Activated CD8-positive, alpha-beta memory T cell treated with anti-CD3 and anti-CD28 coated beads, Interleukin-2, amount 10 ng/mL, durations not matched to agents 7 days and 5 days (primary cell): ENCODE results near the gene COQ10A. TPM values are rescaled to one million over a fixed set of nuclear protein-coding genes. Genes with fewer than 3 reads are reported as not detected.

Source experiments
- ATAC-seq: fragments of 150-1000 bp; cut with Tn5 transposase; one replicate; pipeline ENCODE4 v1.10.0; 2021; ENCODE audit warnings: moderate library complexity
- CTCF ChIA-PET: fragments of 350-600 bp; sonication (Branson Sonifier 250); formaldehyde crosslinking; loops from one replicate; lab custom pipeline; 2021; ENCODE audit warnings: antibody characterized with exemption; lab: Charles Lee
- DNase-seq: peaks from one replicate; pipeline ENCODE4 v3.0.0-alpha.2; 2020
- H3K27ac Mint-ChIP-seq: one replicate; pipeline ENCODE4 v1.8.0; 2021; ENCODE audit warnings: mild to moderate bottlenecking, mixed read lengths
- H3K27me3 Mint-ChIP-seq: one replicate; pipeline ENCODE4 v1.8.0; 2021; ENCODE audit warnings: mixed read lengths
- H3K36me3 Mint-ChIP-seq: one replicate; pipeline ENCODE4 v1.8.0; 2021; ENCODE audit warnings: mild to moderate bottlenecking, mixed read lengths
- H3K4me1 Mint-ChIP-seq: one replicate; pipeline ENCODE4 v1.8.0; 2021; ENCODE audit warnings: mixed read lengths
- H3K4me3 Mint-ChIP-seq: one replicate; pipeline ENCODE4 v1.8.0; 2021; ENCODE audit warnings: mild to moderate bottlenecking, moderate library complexity, mixed read lengths
- H3K9me3 Mint-ChIP-seq: one replicate; pipeline ENCODE4 v1.8.0; 2022; ENCODE audit warnings: low read depth, mixed read lengths
- total RNA-seq, 2 experiments: library from RNA; stranded (reverse); gene quantifications; one replicate each; pipeline ENCODE4 v1.2.3, GENCODE V29; 2021

The COQ10A gene
- total RNA-seq, 2 experiments from 2014 or later = 16.0 to 17.4 TPM

DNA sequence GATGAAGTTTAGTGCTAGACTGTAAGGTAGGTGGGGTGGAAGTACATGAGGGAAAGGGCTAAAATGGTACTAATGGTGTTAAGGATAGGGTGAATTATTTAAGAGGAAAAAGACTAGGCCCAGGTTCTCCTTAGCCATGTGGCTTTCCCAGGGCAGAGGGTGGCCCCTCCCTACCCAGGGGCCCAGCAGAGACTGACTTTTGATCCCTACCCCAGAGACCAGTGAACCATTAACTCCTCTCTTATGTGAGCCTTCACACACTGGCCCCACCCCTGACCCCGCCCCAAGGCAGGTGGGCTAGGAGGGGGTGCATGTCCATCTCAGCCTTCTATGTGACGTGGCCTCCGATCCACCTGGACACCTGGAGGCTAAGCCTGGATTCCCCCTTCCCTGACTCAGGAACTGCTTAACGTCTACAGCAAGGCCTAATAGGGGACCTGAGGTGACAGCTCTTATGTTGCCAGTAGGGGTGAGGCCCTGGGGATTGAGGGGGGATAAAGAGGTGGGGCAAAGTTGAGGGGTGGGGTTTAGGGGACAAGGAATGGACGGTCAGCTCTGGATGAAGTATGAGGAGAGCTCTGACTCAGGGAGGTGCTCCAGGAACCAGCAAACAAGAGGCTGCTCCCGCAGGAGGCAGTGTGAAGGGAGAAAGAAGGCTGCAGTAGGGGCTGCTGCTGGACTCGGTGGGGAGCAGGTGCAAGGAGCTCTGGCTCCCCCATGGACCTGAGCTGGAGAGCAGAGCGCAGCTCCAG, 36.1 kb upstream of the COQ10A start:
- ATAC-seq = no peak
- H3K36me3 Mint-ChIP-seq = peaks cover 7% of the 10 kb centered on the region

DNA sequence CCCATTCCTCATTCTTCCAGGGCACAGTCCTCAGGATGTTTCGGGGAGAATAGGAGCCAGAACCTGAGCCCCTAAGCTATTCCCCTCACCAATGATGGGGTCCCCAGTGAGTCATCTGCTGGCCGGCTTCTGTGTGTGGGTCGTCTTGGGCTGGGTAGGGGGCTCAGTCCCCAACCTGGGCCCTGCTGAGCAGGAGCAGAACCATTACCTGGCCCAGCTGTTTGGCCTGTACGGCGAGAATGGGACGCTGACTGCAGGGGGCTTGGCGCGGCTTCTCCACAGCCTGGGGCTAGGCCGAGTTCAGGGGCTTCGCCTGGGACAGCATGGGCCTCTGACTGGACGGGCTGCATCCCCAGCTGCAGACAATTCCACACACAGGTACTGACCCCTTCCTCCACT, 35.6 kb upstream of the COQ10A start:
- CTCF ChIA-PET = interaction anchor here (1.7 kb wide), 1 partner anchor 9 kb away, joined by 5 read pairs; the partner anchor contains the start of gene RNF41
- ATAC-seq (no peak), DNase-seq (no peak)
- H3K27me3 Mint-ChIP-seq = no peaks in the 10 kb centered on the region
- peaks cover 2% of the 10 kb centered on the region for H3K4me1 Mint-ChIP-seq
- no peak overlapping the region for H3K4me3 Mint-ChIP-seq
- H3K36me3 Mint-ChIP-seq = peaks cover 4% of the 10 kb centered on the region
- no peak overlapping the region for H3K27ac Mint-ChIP-seq
- no peaks in the 10 kb centered on the region for H3K9me3 Mint-ChIP-seq

More for the DNA sequence above, 36.1 kb upstream of the COQ10A start:
- no peaks in the 10 kb centered on the region for H3K9me3 Mint-ChIP-seq
- peaks cover 6% of the 10 kb centered on the region for H3K4me1 Mint-ChIP-seq
- no peak overlapping the region for H3K4me3 Mint-ChIP-seq
- no peak overlapping the region for H3K27ac Mint-ChIP-seq
- H3K27me3 Mint-ChIP-seq = no peaks in the 10 kb centered on the region
- no peak for DNase-seq
- CTCF ChIA-PET = interaction anchor here (1.7 kb wide), 1 partner anchor 9 kb away, joined by 5 read pairs; the partner anchor contains the start of gene RNF41

DNA sequence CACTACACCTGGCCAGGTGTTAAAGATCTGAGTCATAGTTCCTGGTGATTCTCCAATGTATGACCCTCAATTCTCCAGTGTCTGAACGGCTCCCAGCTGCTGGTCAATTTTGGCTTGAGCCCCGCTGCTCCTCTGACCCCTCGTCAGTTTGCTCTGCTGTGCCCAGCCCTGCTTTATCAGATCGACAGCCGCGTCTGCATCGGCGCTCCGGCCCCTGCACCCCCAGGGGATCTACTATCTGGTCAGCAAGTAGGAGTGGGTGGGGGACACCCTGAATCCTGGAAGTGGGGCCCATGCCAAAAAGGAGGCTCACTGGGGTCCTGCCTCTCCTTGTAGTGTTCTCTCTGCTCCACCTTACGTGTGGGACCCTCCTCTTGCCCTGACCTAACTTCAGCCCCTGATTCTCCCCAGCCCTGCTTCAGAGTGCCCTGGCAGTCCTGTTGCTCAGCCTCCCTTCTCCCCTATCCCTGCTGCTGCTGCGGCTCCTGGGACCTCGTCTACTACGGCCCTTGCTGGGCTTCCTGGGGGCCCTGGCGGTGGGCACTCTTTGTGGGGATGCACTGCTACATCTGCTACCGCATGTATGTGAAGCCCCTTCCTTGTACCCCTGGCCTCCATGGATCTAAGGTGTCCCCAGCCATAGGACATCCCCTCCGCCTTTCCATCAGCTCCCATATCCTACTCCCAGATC, 31.9 kb upstream of the COQ10A start:
- CTCF ChIA-PET = no interaction called here
- ATAC-seq = no peak
- no peak overlapping the region for H3K27ac Mint-ChIP-seq
- no peaks in the 10 kb centered on the region for H3K4me1 Mint-ChIP-seq
- no peaks in the 10 kb centered on the region for H3K36me3 Mint-ChIP-seq
- H3K4me3 Mint-ChIP-seq = no peak overlapping the region
- no peaks in the 10 kb centered on the region for H3K27me3 Mint-ChIP-seq
- no peak for DNase-seq
- H3K9me3 Mint-ChIP-seq = no peaks in the 10 kb centered on the region

DNA sequence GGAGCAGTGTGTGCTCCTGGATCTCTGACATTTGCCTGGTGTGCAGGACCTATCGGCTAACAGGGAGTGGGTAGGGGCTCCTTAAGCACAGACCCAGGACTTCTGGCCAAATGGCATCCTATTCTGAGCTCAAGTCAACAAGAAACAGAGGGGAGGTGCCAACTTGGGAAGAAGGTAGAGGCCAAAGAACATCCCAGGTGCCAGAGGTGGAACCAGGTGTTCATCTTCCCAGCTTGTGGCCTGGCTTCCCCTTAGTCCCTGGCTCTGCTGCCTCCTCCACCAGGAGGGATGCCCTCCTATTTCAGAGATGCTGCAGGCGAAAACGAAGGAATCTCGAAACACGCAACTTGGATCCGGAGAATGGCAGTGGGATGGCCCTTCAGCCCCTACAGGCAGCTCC, 30.7 kb upstream of the COQ10A start:
- ATAC-seq (no peak), DNase-seq (no peak)
- Mint-ChIP-seq H3K27ac (no peak overlapping the region), H3K27me3 (no peaks in the 10 kb centered on the region), H3K36me3 (no peaks in the 10 kb centered on the region), H3K4me1 (no peaks in the 10 kb centered on the region), H3K9me3 (no peaks in the 10 kb centered on the region), H3K4me3 (no peak overlapping the region)
- CTCF ChIA-PET = interaction anchor here (0.7 to 1.6 kb wide), 3 partner anchors 10 to 228 kb away, joined by 4 to 5 read pairs (median 4); partner anchors contain the start of gene RNF41

DNA sequence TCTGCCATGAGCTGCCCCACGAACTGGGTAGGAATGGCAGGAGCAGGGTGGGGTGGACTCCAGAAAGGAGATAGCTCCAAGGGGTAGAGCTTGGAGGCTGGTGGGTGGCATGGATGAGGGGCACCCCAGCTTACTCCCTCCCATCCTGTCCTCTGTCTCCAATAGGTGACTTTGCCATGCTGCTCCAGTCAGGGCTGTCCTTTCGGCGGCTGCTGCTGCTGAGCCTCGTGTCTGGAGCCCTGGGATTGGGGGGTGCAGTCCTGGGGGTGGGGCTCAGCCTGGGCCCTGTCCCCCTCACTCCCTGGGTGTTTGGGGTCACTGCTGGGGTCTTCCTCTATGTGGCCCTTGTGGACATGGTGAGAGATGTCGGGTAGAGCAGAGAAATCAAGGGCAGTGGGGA, 29.8 kb upstream of the COQ10A start:
- H3K36me3 Mint-ChIP-seq = peaks cover 2% of the 10 kb centered on the region
- H3K27ac Mint-ChIP-seq = no peak overlapping the region
- H3K4me3 Mint-ChIP-seq = no peak overlapping the region
- H3K4me1 Mint-ChIP-seq = no peaks in the 10 kb centered on the region
- DNase-seq (no peak), ATAC-seq (no peak)
- no peaks in the 10 kb centered on the region for H3K27me3 Mint-ChIP-seq
- CTCF ChIA-PET = interaction anchor here (0.7 to 1.6 kb wide), 3 partner anchors 11 to 227 kb away, joined by 4 to 5 read pairs (median 4); partner anchors contain the start of gene RNF41
- H3K9me3 Mint-ChIP-seq = no peaks in the 10 kb centered on the region

DNA sequence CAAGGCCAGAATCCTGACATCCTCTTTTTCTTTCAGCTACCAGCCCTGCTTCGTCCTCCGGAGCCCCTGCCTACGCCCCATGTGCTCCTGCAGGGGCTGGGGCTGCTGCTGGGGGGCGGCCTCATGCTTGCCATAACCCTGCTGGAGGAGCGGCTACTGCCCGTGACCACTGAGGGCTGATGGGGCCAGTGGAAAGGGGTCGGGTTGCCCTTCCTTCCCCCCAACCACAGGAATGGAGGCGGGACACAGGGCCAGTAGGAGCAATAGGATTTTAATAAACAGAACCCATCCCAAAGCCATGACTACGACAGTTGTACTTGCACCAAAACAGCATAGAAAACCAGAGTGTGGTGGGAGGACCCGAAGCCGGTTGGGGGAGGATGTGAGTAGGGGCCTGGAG, 29.2 kb upstream of the COQ10A start:
- Mint-ChIP-seq H3K9me3 (no peaks in the 10 kb centered on the region), H3K4me3 (no peak overlapping the region), H3K36me3 (peaks cover 2% of the 10 kb centered on the region), H3K27me3 (no peaks in the 10 kb centered on the region), H3K4me1 (no peaks in the 10 kb centered on the region), H3K27ac (no peak overlapping the region)
- DNase-seq (no peak), ATAC-seq (no peak)
- CTCF ChIA-PET = interaction anchor here (1.4 kb wide), 1 partner anchor 15 kb away, joined by 4 read pairs; the partner anchor contains the start of gene RNF41

DNA sequence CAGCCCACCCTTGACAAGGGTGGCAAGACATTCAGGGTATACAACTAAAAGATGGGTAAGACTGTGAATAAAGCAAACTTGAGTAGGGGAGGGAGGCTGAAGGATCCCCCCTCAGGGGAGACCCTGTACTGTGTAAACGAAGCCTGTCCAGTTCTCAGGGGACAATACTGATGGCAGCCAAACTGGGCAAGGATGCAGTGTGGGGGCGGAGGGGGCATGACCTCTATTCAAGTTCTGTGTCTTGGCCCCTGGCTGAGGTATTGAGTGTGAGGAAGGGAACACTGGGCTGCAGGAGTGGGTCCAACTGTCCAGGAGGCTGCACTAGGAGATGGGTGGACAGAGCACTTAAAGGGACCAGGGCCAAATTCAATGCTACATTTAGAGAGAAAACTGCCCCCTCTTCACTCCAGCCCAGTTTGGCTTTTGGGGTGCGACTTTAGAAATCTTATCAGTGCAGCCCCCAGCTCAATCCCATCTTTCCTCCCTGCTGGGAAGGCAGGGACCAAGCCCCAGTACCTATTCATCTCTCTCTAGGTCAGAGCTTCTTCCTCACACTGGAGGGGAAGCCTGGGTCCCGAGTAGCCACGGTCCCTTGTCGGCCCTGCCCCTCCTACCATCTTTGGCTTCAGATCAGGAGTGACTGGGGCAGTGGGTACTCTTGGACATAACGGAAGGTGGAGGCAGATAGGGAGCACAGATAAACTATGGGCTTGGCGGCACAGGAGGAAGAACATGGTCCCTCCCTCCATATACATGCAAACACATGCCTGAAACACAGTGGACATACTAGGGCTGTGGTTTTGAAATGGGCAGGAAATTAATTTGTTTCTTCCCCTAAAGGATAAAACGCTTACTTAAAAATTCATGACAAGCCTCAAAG, 25.1 kb upstream of the COQ10A start:
- no peaks in the 10 kb centered on the region for H3K27me3 Mint-ChIP-seq
- CTCF ChIA-PET = interaction anchor here (1.4 kb wide), 1 partner anchor 32 kb away, joined by 3 read pairs; no protein-coding TSS in a partner anchor
- ATAC-seq = no peak
- no peak overlapping the region for H3K4me3 Mint-ChIP-seq
- no peaks in the 10 kb centered on the region for H3K9me3 Mint-ChIP-seq
- no peaks in the 10 kb centered on the region for H3K4me1 Mint-ChIP-seq
- H3K27ac Mint-ChIP-seq = no peak overlapping the region
- H3K36me3 Mint-ChIP-seq = peaks cover 9% of the 10 kb centered on the region
- DNase-seq = no peak

DNA sequence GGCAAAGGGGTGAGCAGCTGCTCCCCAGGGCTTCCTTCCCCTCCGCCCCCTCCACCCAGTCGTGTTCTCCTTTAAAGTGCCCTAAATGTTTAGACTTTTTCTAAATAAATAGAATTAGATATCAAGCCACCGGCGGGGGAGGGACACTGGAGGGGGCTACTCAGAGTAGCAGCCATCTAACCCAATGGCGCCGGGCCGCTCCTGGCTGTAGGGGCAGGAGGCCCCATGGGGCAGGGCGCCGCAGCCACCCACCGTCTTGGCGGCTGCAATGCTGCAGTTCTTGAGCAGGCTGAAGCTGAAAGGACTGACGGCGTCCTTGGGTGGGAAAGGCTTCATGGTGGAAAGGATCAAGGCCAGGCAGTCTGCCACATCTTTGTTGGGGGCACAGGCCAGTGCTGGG, 23.8 kb upstream of the COQ10A start:
- ATAC-seq (no peak), DNase-seq (no peak)
- Mint-ChIP-seq H3K36me3 (peaks cover 11% of the 10 kb centered on the region), H3K27me3 (no peaks in the 10 kb centered on the region), H3K9me3 (no peaks in the 10 kb centered on the region), H3K4me1 (no peaks in the 10 kb centered on the region), H3K27ac (no peak overlapping the region), H3K4me3 (no peak overlapping the region)
- CTCF ChIA-PET = no interaction called here

DNA sequence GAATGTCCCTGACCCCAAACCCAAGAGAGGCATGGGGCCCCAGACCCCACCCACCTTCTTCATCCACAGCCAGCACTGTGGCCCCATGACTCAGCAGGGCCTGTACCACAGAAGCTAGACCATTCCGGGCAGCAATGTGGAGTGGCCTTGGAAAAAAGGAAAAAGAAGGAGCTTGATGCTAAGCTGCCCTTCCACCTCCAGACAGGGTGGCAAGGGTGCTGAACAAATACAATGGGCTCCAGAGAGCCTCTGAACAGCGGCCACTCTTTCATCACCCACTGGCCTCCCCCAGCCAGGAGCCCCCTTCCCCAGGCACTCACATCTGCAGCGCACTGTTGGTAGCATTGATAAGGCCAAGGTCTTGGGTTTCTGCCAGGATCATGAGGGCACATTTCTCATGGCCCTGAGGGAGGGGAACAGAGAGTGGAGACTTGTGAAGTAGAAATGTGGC, 23.0 kb upstream of the COQ10A start:
- Mint-ChIP-seq H3K4me3 (no peak overlapping the region), H3K36me3 (peaks cover 11% of the 10 kb centered on the region)
- CTCF ChIA-PET = no interaction called here

DNA sequence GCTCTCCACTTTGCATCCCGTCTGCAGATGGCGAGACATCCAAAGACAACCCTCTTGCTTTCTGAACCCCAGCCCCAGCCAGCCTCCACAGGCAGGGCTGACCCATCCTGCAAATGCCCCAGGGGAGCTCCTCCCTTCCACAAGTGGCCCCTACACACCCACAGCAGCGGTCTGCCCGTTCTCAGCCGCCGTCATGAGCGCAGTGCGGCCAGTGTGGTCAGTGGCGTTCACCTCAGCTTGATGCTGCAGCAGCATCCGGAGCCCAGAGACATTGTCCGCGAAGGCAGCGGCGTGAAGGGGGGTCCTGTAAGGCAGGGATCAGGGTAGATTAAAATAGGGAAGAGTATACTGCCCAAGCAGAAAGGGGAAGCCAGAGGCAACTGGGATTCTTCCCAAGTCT, 22.2 kb upstream of the COQ10A start:
- Mint-ChIP-seq H3K9me3 (no peaks in the 10 kb centered on the region), H3K4me1 (no peaks in the 10 kb centered on the region), H3K27ac (no peak overlapping the region), H3K27me3 (no peaks in the 10 kb centered on the region), H3K36me3 (peaks cover 14% of the 10 kb centered on the region), H3K4me3 (no peak overlapping the region)
- no peak for DNase-seq
- CTCF ChIA-PET = no interaction called here
- no peak for ATAC-seq

More for the DNA sequence above, 23.0 kb upstream of the COQ10A start:
- Mint-ChIP-seq H3K9me3 (no peaks in the 10 kb centered on the region), H3K4me1 (no peaks in the 10 kb centered on the region), H3K27ac (no peak overlapping the region), H3K27me3 (no peaks in the 10 kb centered on the region)
- DNase-seq (no peak), ATAC-seq (no peak)

DNA sequence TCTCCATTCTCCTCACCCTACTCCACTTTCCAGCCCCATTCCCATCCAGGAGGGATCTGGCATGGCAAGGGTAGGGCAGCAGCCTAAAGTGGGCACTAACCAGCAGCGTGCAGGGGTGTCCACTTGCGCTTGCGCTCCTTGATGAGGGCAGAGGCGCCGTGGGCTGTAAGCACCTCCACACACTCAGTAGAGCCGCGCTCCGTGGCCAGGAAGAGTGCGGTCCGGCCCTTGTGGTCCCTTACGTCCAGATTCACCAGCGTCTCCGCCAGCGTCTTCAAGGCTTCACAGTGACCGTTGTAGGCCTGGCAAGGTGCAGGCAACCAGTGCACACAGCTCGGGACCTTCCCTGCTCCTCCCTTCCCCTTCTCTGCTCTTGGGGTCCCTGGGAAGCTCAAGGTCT, 18.8 kb upstream of the COQ10A start:
- peaks cover 1% of the 10 kb centered on the region for H3K4me1 Mint-ChIP-seq
- CTCF ChIA-PET = interaction anchor here (1.2 kb wide), 2 partner anchors 14 to 58 kb away, joined by 3 read pairs; partner anchors contain the start of gene SMARCC2
- H3K27ac Mint-ChIP-seq = no peak overlapping the region
- no peak for ATAC-seq
- H3K36me3 Mint-ChIP-seq = peaks cover 19% of the 10 kb centered on the region
- no peak overlapping the region for H3K4me3 Mint-ChIP-seq
- DNase-seq = no peak
- no peaks in the 10 kb centered on the region for H3K27me3 Mint-ChIP-seq
- H3K9me3 Mint-ChIP-seq = no peaks in the 10 kb centered on the region

DNA sequence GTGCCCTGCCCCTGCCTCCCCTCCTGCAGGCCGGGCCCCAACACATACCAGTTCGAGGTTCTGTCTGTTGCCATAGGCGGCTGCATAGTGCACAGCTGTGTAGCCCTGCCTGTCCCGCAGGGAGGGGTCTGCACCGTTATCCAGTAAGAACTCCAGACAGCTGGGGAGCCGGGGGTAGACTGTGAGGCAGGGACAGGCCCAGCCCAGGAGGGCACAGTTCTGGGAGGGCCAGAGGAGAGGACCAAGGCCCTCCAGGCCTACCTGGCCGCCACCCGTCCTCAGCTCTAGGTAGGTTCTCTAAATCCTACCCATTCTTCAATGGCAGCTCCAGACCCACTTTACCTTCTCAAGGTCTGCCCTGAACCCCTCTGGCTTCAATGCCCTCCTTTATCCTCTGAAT, 18.0 kb upstream of the COQ10A start:
- CTCF ChIA-PET = interaction anchor here (0.6 to 1.2 kb wide), 3 partner anchors 9 to 59 kb away, joined by 3 to 4 read pairs (median 3); partner anchors contain the start of genes ANKRD52 and SMARCC2
- Mint-ChIP-seq H3K36me3 (peaks cover 19% of the 10 kb centered on the region), H3K27ac (no peak overlapping the region), H3K27me3 (no peaks in the 10 kb centered on the region), H3K9me3 (no peaks in the 10 kb centered on the region), H3K4me3 (no peak overlapping the region), H3K4me1 (peaks cover 1% of the 10 kb centered on the region)
- no peak for DNase-seq
- ATAC-seq = no peak

DNA sequence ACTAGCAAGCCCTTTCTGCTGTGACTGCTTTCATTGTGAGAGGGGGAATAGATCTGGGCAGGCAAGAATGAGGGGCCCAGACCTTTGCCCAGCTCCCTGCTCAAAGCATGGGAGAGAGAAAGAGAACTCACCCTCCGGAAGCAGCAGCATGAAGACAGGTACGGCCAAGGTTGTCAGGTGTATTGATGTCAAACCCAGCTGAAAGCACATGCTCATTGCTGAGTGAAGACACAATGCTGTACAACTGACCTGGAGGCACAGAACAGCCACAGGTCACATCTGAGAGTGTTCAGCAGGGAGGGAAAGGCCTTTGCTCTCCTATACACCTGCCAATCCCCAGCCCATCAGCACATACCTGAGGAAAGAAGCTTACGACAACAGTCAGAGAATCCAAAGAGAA, 14.1 kb upstream of the COQ10A start:
- Mint-ChIP-seq H3K27me3 (no peaks in the 10 kb centered on the region), H3K9me3 (no peaks in the 10 kb centered on the region), H3K4me3 (no peak overlapping the region), H3K36me3 (peaks cover 21% of the 10 kb centered on the region), H3K27ac (no peak overlapping the region), H3K4me1 (peaks cover 17% of the 10 kb centered on the region)
- CTCF ChIA-PET = no interaction called here
- DNase-seq (no peak), ATAC-seq (no peak)
